Mononuclear cell (primary cell): ENCODE measurements around the gene C1orf198. TPM values are rescaled to one million over a fixed set of nuclear protein-coding genes. Genes with fewer than 3 reads are reported as not detected.
A peak's percentile ranks its signal among the peaks of the same experiment; 100 is the strongest.

Experiments
- H3K27me3 ChIP-seq: 2 replicates; pipeline ENCODE4 v1.6.0; 2011; ENCODE audit warnings: low read length, control low read depth; ENCODE audit not compliant: insufficient read depth
- H3K4me1 ChIP-seq: 2 replicates; pipeline ENCODE4 v1.5.1; 2011; ENCODE audit warnings: mild to moderate bottlenecking, low read length, control low read depth; ENCODE audit not compliant: insufficient read depth
- H3K4me3 ChIP-seq: 2 replicates; pipeline ENCODE4 v1.5.1; 2011; ENCODE audit warnings: mild to moderate bottlenecking, low read length, moderate library complexity
- H3K9me3 ChIP-seq: 2 replicates; pipeline ENCODE4 v1.5.1; 2011; ENCODE audit warnings: low read depth, mild to moderate bottlenecking, control low read depth, low read length
- total RNA-seq: library from RNA; depleted of rRNA; stranded (reverse); fragments of >200 nt; gene quantifications from one replicate; pipeline ENCODE4 v1.2.3, GENCODE V29; 2012

The C1orf198 gene
- total RNA-seq, 1 donor: 9.7 TPM

- Histone ChIP-seq H3K4me1 (no peaks in the 10 kb centered on the region), H3K9me3 (no peaks in the 10 kb centered on the region), H3K4me3 (no peak overlapping the region), H3K27me3 (peaks cover 23% of the 10 kb centered on the region)
Measured at GRCh38 chr1:230875370-230875769, 7.0 kb upstream of the C1orf198 start.

DNA sequence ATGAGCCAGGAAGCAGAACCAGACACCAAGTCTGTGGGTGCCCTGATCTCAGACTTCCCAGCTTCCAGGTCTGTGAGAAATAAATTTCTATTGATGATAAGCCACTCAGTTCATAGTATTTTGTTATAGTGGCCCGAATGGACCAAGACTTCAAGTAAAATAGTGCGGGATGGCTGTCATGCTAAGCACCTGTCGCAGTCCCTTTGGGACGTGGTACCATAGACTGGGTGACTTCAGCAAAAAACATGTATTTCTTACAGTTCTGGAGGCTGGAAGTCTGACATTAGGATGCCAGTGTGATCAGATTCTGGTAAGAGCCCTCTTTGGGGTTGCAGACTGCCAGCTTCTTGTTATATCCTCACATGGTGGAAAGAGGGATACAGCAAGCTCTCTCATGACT is 2.6 kb upstream of the C1orf198 start:
- no peak overlapping the region for H3K4me3 ChIP-seq
- peaks cover 49% of the 10 kb centered on the region for H3K27me3 ChIP-seq
- peaks cover 16% of the 10 kb centered on the region for H3K4me1 ChIP-seq
- H3K9me3 ChIP-seq: no peaks in the 10 kb centered on the region

DNA sequence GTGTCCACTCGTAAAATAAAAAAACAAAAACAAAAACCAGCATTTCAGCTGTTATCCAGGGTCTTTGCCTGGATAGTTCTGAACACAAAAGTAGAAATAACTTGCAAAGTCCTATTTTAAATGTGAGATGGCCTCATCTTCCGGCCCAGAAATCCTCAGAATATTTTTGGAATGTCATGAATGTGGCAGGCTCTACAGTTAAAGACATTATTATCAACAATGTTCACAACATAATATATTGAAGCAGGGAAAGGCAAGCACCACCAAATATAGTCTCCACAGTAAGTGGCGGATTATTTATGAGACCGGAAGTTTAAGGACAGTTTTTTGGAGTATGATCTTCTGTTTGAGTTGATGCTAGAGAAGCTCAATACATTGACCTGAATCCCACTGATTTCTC is 1.2 kb upstream of the C1orf198 start:
- Histone ChIP-seq H3K4me1 (peaks cover 16% of the 10 kb centered on the region), H3K9me3 (no peaks in the 10 kb centered on the region), H3K4me3 (no peak overlapping the region), H3K27me3 (peaks cover 51% of the 10 kb centered on the region)

DNA sequence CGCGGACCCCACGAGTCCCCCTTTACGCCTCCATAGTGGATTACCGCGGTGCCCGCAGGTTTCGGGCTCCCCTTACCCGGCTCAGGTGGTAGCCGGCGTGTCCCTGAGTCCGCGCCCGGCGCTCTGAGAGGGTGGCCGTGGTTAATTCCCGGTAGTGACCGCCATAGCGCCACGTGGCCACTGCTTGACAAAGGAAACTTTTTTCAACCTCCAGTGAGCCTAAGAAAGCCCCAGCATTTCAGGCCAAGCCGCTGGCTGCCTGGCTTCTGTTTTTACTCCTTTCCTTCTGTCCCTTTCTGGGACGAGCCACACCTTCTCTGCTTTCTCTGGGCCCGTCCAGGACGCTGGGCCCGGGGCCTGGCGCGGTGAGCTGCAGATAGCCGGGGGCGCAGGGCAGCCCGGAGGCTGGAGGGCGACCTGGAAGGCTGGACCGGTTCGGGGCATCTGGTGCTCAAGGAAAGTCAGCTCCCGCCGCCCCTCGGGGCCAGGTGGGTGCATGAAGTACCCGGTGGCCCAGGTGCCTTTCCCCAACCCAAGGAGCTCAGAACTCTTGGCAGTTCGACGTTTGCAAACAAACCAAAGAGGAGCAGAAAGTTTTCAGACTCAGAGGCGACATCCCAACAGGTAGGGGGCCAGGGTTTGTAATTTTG is 540 bp upstream of the C1orf198 start:
- Histone ChIP-seq H3K4me3 (peak overlapping the region; percentile 35), H3K27me3 (peaks cover 48% of the 10 kb centered on the region), H3K4me1 (peaks cover 16% of the 10 kb centered on the region), H3K9me3 (no peaks in the 10 kb centered on the region)

- H3K4me3 ChIP-seq: peak overlapping the region; percentile 77
- H3K9me3 ChIP-seq: no peaks in the 10 kb centered on the region
- H3K4me1 ChIP-seq: peaks cover 16% of the 10 kb centered on the region
- peaks cover 41% of the 10 kb centered on the region for H3K27me3 ChIP-seq
Measured at GRCh38 chr1:230867101-230867902, 1.0 kb downstream of the C1orf198 start.

DNA sequence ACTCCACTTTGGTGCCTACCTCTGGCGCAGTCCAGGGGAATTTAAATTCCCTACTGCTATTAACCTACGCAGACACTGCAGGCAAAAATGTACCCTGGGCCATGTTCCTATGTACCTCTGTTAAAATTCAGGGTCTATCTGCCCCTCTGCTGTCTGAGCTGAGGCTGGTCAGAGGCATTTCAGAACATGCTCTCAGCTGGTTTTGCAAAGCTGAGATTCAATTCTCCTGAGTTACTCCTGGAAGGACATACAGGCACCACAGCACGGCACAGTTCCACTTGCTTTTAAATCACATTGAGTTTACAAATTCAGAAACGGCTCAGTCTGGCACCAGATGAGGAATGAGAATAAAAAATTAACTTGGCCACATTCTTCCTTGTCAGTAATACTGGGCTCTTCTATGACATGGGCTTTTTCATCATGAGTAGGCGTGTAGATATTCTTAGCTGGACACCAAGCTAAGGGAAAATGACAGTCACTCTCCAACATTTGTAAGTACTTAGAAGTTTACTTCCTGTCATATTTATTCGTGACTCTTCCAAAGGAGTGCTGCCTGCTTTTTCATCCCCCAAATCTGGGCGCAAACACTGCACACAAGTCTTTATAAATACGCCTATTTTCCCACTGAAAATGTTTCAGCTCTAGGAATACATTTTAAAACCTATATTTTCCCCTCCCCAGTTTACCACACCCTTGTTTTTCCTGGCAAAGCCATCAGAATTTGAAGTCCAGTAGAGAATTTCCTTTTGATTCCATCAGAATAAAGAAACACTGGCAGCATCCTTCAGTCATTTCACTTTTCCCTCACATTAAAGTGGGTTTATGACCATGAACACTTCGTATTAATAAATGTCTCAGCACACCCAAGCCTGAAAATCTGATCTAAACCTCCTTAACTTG is 1.9 kb downstream of the C1orf198 start:
- H3K27me3 ChIP-seq: peaks cover 38% of the 10 kb centered on the region
- H3K4me1 ChIP-seq: peaks cover 16% of the 10 kb centered on the region
- no peaks in the 10 kb centered on the region for H3K9me3 ChIP-seq
- H3K4me3 ChIP-seq: no peak overlapping the region

GRCh38 chr1:230865062-230865817 is 3.1 kb downstream of the C1orf198 start:
- Histone ChIP-seq H3K27me3 (peaks cover 30% of the 10 kb centered on the region), H3K4me3 (no peak overlapping the region), H3K9me3 (no peaks in the 10 kb centered on the region), H3K4me1 (peaks cover 16% of the 10 kb centered on the region)

DNA sequence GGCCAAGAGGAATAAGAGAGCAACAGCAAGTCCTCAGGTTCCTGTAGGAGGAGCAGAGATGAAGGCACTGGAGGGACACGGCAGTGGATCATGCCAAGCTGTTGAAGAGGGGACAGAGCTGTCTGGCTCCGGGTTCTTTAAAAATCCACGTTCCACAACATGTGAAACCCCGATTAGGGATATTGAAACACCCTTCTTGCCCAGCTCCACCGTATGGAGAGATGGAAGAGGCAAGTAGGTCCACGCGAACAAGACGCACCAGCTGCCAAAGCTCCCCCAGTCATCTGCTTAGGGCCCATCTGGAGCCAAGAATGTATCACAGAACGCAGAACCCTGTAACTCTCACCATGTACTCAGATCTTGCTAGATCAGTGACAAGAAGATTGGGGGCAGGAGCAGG is 3.9 kb downstream of the C1orf198 start:
- H3K9me3 ChIP-seq: no peaks in the 10 kb centered on the region
- H3K4me1 ChIP-seq: peaks cover 16% of the 10 kb centered on the region
- no peak overlapping the region for H3K4me3 ChIP-seq
- H3K27me3 ChIP-seq: peaks cover 22% of the 10 kb centered on the region

DNA sequence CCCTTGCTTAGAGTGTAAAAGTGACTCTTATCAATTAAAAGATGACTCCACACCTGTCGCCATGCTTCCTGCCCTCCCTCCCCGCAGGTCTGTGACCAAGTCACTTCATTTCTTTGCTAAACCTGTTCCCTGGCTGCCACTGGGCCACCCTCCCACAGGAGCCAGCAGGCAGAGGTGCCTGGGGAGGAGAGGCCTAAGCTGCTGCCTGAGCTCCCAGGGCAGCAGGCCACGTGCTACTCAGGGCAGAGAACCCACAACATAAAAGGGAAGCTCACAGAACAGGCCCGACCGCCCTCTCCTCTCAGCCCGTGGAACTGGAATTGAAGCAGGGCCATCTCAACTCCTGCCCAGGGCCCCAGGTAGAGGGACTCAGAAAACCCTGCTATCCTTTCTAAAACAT is 4.9 kb downstream of the C1orf198 start:
- Histone ChIP-seq H3K4me3 (no peak overlapping the region), H3K4me1 (peaks cover 10% of the 10 kb centered on the region), H3K9me3 (no peaks in the 10 kb centered on the region), H3K27me3 (peaks cover 15% of the 10 kb centered on the region)

GRCh38 chr1:230861970-230862595 is 6.2 kb downstream of the C1orf198 start:
- Histone ChIP-seq H3K9me3 (no peaks in the 10 kb centered on the region), H3K4me1 (no peaks in the 10 kb centered on the region), H3K27me3 (peaks cover 8% of the 10 kb centered on the region), H3K4me3 (no peak overlapping the region)

- H3K9me3 ChIP-seq: no peaks in the 10 kb centered on the region
- no peak overlapping the region for H3K4me3 ChIP-seq
- no peaks in the 10 kb centered on the region for H3K4me1 ChIP-seq
- peaks cover 2% of the 10 kb centered on the region for H3K27me3 ChIP-seq
Measured at GRCh38 chr1:230861489-230861888, 6.8 kb downstream of the C1orf198 start.

DNA sequence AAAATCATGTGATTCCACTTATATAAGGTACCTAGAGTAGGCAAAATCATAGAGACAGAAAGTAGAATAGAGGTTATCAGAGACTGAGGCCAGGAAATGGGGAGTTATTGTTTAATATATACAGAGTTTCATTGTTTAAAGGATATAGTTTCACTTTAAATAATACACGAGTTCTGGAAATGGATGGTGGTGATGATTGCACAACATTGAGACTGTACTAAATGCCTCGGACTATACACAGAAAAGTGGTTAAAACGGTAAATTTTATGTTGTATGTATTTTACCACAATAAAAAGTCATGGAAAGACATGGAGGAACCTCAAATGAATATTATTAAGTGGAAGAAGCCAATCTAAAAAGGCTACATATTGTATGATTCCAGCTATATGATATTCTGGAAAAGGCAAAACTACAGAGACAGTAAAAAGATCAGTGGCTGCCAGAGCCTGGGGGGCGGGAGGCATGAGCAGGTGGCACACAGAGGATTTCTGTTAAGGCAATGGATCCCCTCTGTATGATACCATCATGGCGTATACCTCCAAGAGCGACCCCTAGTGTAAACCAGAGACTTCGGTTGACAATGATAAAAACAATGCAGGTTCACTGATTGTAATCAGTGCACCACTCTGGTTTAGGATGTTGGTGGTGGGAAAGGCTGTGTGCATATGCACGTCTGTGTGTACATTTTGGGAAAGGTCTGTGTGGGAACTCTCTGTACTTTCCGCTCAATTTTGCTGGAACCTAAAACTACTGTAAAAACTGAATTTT is 7.5 kb downstream of the C1orf198 start:
- no peaks in the 10 kb centered on the region for H3K9me3 ChIP-seq

DNA sequence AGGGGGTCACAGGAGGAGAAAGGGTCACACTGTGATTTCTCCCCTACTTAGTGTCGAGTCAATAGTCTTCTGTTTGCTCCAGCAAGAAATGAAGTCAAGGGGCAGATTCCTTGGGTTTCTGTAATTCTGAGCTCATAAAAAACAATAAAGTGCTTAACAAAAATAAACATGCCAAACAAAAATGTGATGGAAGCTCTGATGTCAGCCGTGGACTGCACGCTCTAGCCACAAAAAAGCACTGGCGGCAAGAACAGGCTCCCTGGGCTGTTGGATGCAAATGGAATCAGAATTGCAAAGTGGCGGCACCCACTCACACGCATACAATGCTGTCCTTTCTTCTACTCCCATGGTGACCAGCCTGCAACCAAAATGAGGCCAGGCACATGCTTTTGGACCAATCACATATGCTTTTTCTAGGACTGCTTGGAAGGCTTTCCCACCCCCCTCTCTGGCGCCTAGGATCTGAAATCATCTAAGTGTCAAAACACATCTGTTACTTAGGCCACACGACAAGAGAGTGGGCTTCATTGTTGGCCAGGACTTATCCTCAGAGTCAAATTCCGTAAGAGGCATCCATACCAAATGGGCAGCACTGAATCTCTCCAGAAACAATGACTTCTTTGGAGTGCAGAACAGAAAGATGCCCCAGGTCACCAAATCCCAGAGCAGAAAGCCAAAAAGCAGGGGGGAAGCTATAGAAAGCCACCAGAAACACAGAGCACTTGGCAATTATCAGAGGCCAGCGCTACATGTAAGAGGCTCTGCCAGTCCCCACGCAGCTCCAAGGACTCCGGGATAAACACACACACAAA is 9.2 kb downstream of the C1orf198 start:
- Histone ChIP-seq H3K4me3 (no peak overlapping the region), H3K9me3 (no peaks in the 10 kb centered on the region), H3K4me1 (no peaks in the 10 kb centered on the region), H3K27me3 (no peaks in the 10 kb centered on the region)

More for the DNA sequence above, 7.5 kb downstream of the C1orf198 start:
- Histone ChIP-seq H3K27me3 (peaks cover under 1% of the 10 kb centered on the region), H3K4me1 (no peaks in the 10 kb centered on the region), H3K4me3 (no peak overlapping the region)
